ENCODE data around the gene SPANXN2. TPM values are rescaled to one million over a fixed set of nuclear protein-coding genes. Genes with fewer than 3 reads are reported as not detected.

Gene SPANXN2
- total and polyA plus RNA-seq, 8 donors: not detected

GRCh38 chrX:143733866-143734265, 13.3 kb upstream of the SPANXN2 start:
- intact Hi-C loops (cut with DNase I): no loop called here
- DNase-seq (no peak), ATAC-seq (no peak)
- Histone ChIP-seq H3K4me3 (no peak overlapping the region), H3K36me3 (no peaks in the 10 kb centered on the region), H3K27me3 (no peaks in the 10 kb centered on the region), H3K9me3 (no peaks in the 10 kb centered on the region), H3K4me1 (no peaks in the 10 kb centered on the region), H3K27ac (no peak overlapping the region)
- TF ChIP-seq CTCF (IDR thresholded peaks at IDR 0.05): no peak

DNA sequence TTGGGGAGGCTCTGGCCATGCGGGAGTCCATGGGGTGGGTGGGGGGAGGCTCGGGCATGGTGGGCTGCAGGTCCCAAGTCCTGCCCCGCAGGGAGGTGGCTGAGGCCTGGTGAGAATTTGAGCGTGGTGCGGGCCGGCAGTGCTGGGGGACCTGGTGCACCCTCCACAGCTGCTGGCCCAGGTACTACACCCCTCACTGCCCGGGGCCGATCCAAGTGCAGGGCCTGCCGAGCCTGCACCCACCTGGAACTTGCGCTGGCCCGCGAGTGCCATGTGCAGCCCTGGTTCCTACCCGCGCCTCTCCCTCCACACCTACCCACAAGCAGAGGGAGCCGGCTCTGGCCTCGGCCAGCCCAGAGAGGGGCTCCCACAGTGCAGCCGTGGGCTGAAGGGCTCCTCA, 5.7 kb upstream of the SPANXN2 start:
- Histone ChIP-seq H3K27ac (no peak overlapping the region), H3K27me3 (no peaks in the 10 kb centered on the region), H3K9me3 (no peaks in the 10 kb centered on the region), H3K4me1 (no peaks in the 10 kb centered on the region), H3K4me3 (no peak overlapping the region), H3K36me3 (no peaks in the 10 kb centered on the region)
- ATAC-seq: no peak
- intact Hi-C loops (cut with DNase I): no loop called here
- TF ChIP-seq CTCF (IDR thresholded peaks at IDR 0.05): no peak
- no peak for DNase-seq

DNA sequence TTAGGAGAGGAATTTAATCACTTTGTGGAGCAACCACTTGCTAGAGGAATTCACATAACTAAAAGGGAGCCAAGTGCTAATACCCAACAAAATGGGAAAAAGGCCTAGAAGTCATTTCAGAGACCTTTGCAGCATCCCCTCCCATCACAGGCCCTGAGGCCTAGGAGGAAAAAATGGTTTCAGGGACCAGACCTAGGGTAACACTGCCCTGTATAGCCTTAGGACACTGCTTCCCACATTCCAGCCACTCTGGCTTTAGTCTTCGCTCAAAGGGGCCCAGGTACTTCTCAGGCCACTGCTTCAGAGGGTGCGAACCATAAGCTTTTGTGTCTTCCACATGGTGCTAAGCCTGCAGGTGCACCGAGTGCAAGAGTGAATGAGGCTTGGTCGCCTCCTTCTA, 19.1 kb downstream of the SPANXN2 start:
- TF ChIP-seq CTCF (IDR thresholded peaks at IDR 0.05): no peak
- Histone ChIP-seq H3K27me3 (no peaks in the 10 kb centered on the region), H3K36me3 (no peaks in the 10 kb centered on the region), H3K27ac (no peak overlapping the region), H3K4me3 (no peak overlapping the region), H3K9me3 (peaks cover 0 to 8% of the 10 kb centered on the region in 2 donors), H3K4me1 (no peaks in the 10 kb centered on the region)
- no peak for DNase-seq
- ATAC-seq: no peak
- intact Hi-C loops (cut with DNase I): no loop called here

GRCh38 chrX:143694885-143695284, 25.7 kb downstream of the SPANXN2 start:
- no peak for TF ChIP-seq CTCF (IDR thresholded peaks at IDR 0.05)
- DNase-seq: no peak
- Histone ChIP-seq H3K9me3 (no peaks in the 10 kb centered on the region), H3K4me3 (no peak overlapping the region), H3K4me1 (no peaks in the 10 kb centered on the region), H3K27me3 (no peaks in the 10 kb centered on the region), H3K27ac (no peak overlapping the region), H3K36me3 (no peaks in the 10 kb centered on the region)
- no peak for ATAC-seq
- intact Hi-C loops (cut with DNase I): no loop called here

GRCh38 chrX:143683486-143683885, 37.1 kb downstream of the SPANXN2 start:
- DNase-seq (no peak), ATAC-seq (no peak)
- intact Hi-C loops (cut with DNase I): no loop called here
- H3K36me3 ChIP-seq: no peaks in the 10 kb centered on the region
- H3K4me3 ChIP-seq: no peak overlapping the region
- H3K4me1 ChIP-seq: no peaks in the 10 kb centered on the region
- no peak for TF ChIP-seq CTCF (IDR thresholded peaks at IDR 0.05)
- H3K9me3 ChIP-seq: no peaks in the 10 kb centered on the region
- H3K27me3 ChIP-seq: no peaks in the 10 kb centered on the region
- no peak overlapping the region for H3K27ac ChIP-seq
